Muscle of leg (tissue), 11 donors: ENCODE data around the gene CCL3. TPM values are rescaled to one million over a fixed set of nuclear protein-coding genes. Genes with fewer than 3 reads are reported as not detected.
"Not testable (repeated sequence)": the region's sequence is repeated elsewhere in the genome, so short reads cannot be mapped to it uniquely, and the experiment has no call there.

Experiments
- DNase-seq: peaks from one replicate; pipeline ENCODE4 v3.0.0; 2013
- H3K27ac ChIP-seq: one replicate; pipeline ENCODE4 v1.5.1; 2013; ENCODE audit warnings: mild to moderate bottlenecking, low read length, control low read depth
- H3K27me3 ChIP-seq: one replicate; pipeline ENCODE4 v1.6.1; 2013; ENCODE audit warnings: low read length; ENCODE audit not compliant: control insufficient read depth, insufficient read depth
- H3K36me3 ChIP-seq: one replicate; pipeline ENCODE4 v1.6.1; 2013; ENCODE audit warnings: low read length; ENCODE audit not compliant: control insufficient read depth, insufficient read depth
- H3K4me1 ChIP-seq: one replicate; pipeline ENCODE4 v1.6.1; 2013; ENCODE audit warnings: low read length; ENCODE audit not compliant: control insufficient read depth, insufficient read depth
- H3K4me3 ChIP-seq: one replicate; pipeline ENCODE4 v1.5.1; 2013; ENCODE audit warnings: low read length, control low read depth
- H3K9me3 ChIP-seq: replicated peaks from 2 replicates; pipeline ENCODE4 v1.6.1; 2013; ENCODE audit warnings: low read depth, low read length; ENCODE audit not compliant: control insufficient read depth
- WGBS: methylation state at CpG from one replicate; pipeline ENCODE4 v1.1.5; 2013; ENCODE audit warnings: missing lambda C conversion rate; ENCODE audit not compliant: insufficient coverage; 5-methylcytosine and 5-hydroxymethylcytosine counted together
- polyA plus RNA-seq, 8 donors: library from polyadenylated mRNA; unstranded; fragments of 120-200 nt; gene quantifications; one replicate each; pipeline versions ENCODE4 v1.2.1 to v1.2.3, GENCODE V29; 2013; ENCODE audit warnings: inconsistent platforms in 1 of 8, low replicate concordance in 1 of 8; ENCODE audit not compliant: insufficient read length in 8 of 8, insufficient read depth in 1 of 8
- total RNA-seq: library from RNA; stranded (reverse); fragments of 120-200 nt; gene quantifications from one replicate; pipeline ENCODE4 v1.2.4, GENCODE V29; 2013

Gene CCL3
- total and polyA plus RNA-seq, 9 donors, result 2.4 to 11.8 (median 5.8) TPM

GRCh38 chr17:36129616-36130015 is 39.7 kb upstream of the CCL3 start:
- H3K4me3 ChIP-seq, result no peak overlapping the region

GRCh38 chr17:36128411-36128978 is 38.6 kb upstream of the CCL3 start:
- H3K27me3 ChIP-seq, result no peaks in the 10 kb centered on the region
- H3K9me3 ChIP-seq, result peaks cover 15% of the 10 kb centered on the region
- WGBS, result 68% methylated on average over 4 of the region's 4 CpGs
- H3K36me3 ChIP-seq, result no peaks in the 10 kb centered on the region
- H3K4me1 ChIP-seq, result no peaks in the 10 kb centered on the region
- no peak for DNase-seq
- H3K27ac ChIP-seq, result no peak overlapping the region
- H3K4me3 ChIP-seq, result no peak overlapping the region

More at GRCh38 chr17:36129616-36130015, 39.7 kb upstream of the CCL3 start:
- Histone ChIP-seq H3K36me3 (no peaks in the 10 kb centered on the region), H3K9me3 (peaks cover 15% of the 10 kb centered on the region), H3K27ac (no peak overlapping the region), H3K4me1 (no peaks in the 10 kb centered on the region), H3K27me3 (no peaks in the 10 kb centered on the region)
- no peak for DNase-seq
- WGBS, result 78% methylated on average over 1 of the region's 1 CpG

GRCh38 chr17:36127911-36128310 is 38.0 kb upstream of the CCL3 start:
- Histone ChIP-seq H3K27ac (no peak overlapping the region), H3K36me3 (no peaks in the 10 kb centered on the region), H3K9me3 (peaks cover 15% of the 10 kb centered on the region), H3K27me3 (no peaks in the 10 kb centered on the region), H3K4me3 (no peak overlapping the region), H3K4me1 (no peaks in the 10 kb centered on the region)
- WGBS, result 80% methylated on average over 4 of the region's 6 CpGs
- DNase-seq, result no peak

GRCh38 chr17:36127199-36127893 is 37.4 kb upstream of the CCL3 start:
- Histone ChIP-seq H3K9me3 (peaks cover 15% of the 10 kb centered on the region), H3K36me3 (no peaks in the 10 kb centered on the region), H3K27me3 (no peaks in the 10 kb centered on the region), H3K4me1 (no peaks in the 10 kb centered on the region), H3K4me3 (no peak overlapping the region), H3K27ac (no peak overlapping the region)
- DNase-seq, result no peak
- 80% methylated on average over 1 of the region's 7 CpGs for WGBS

- 90% methylated on average over 8 of the region's 9 CpGs for WGBS
- Histone ChIP-seq H3K27ac (no peak overlapping the region), H3K9me3 (peaks cover 15% of the 10 kb centered on the region), H3K4me1 (no peaks in the 10 kb centered on the region), H3K27me3 (no peaks in the 10 kb centered on the region), H3K36me3 (no peaks in the 10 kb centered on the region), H3K4me3 (no peak overlapping the region)
- DNase-seq, result no peak
These were observed 35.2 kb upstream of the CCL3 start for GRCh38 chr17:36124879-36125824.

- no peaks in the 10 kb centered on the region for H3K27me3 ChIP-seq
- H3K36me3 ChIP-seq, result no peaks in the 10 kb centered on the region
- no peak overlapping the region for H3K4me3 ChIP-seq
- no peak overlapping the region for H3K27ac ChIP-seq
- peaks cover 15% of the 10 kb centered on the region for H3K9me3 ChIP-seq
- WGBS, result no CpG with 5 or more reads among the region's 2 CpGs
- DNase-seq, result no peak
- H3K4me1 ChIP-seq, result no peaks in the 10 kb centered on the region
These were observed 33.5 kb upstream of the CCL3 start for GRCh38 chr17:36123431-36123830.

GRCh38 chr17:36121099-36121498 is 31.2 kb upstream of the CCL3 start:
- H3K4me1 ChIP-seq, H3K27ac ChIP-seq, DNase-seq, H3K36me3 ChIP-seq, H3K4me3 ChIP-seq, H3K27me3 ChIP-seq: not testable (repeated sequence)
- WGBS, result no CpG with 5 or more reads among the region's 6 CpGs
- peaks cover 14% of the 10 kb centered on the region for H3K9me3 ChIP-seq

GRCh38 chr17:36120221-36120620 is 30.3 kb upstream of the CCL3 start:
- peaks cover 8% of the 10 kb centered on the region for H3K27me3 ChIP-seq
- no peak overlapping the region for H3K4me3 ChIP-seq
- H3K9me3 ChIP-seq, result peaks cover 5% of the 10 kb centered on the region
- no peaks in the 10 kb centered on the region for H3K36me3 ChIP-seq
- no CpG with 5 or more reads among the region's 3 CpGs for WGBS
- H3K4me1 ChIP-seq, result no peaks in the 10 kb centered on the region
- DNase-seq, result no peak
- no peak overlapping the region for H3K27ac ChIP-seq

GRCh38 chr17:36118477-36119353 is 28.8 kb upstream of the CCL3 start:
- Histone ChIP-seq H3K9me3 (no peaks in the 10 kb centered on the region), H3K27ac (no peak overlapping the region), H3K4me3 (no peak overlapping the region), H3K36me3 (no peaks in the 10 kb centered on the region), H3K27me3 (peaks cover 8% of the 10 kb centered on the region), H3K4me1 (no peaks in the 10 kb centered on the region)
- 89% methylated on average over 10 of the region's 12 CpGs for WGBS
- no peak for DNase-seq
